ENCODE measurements around the gene TNKS1BP1. TPM values are rescaled to one million over a fixed set of nuclear protein-coding genes. Genes with fewer than 3 reads are reported as not detected.

TNKS1BP1 gene
- total RNA-seq, 3 donors from 2014 or later (not counting 1 experiment from before 2014, with no cell fraction given), result 4.3 to 9.3 (median 7.5) TPM

GRCh38 chr11:57325735-57326048 is 940 bp upstream of the TNKS1BP1 start:
- H3K27ac Mint-ChIP-seq, result peak overlapping the region; percentile 96 to 97
- Histone ChIP-seq H3K9me3 (ENCODE audit: control insufficient read depth, insufficient read depth, low read length) (no peaks in the 10 kb centered on the region), H3K27ac (ENCODE audit: low read length) (peak overlapping the region; percentile 87), H3K36me3 (ENCODE audit: control insufficient read depth, insufficient read depth, low read length) (peaks cover 33% of the 10 kb centered on the region), H3K4me3 (ENCODE audit: low read length) (peak overlapping the region; percentile 81), H3K4me1 (ENCODE audit: control insufficient read depth, insufficient read depth, low read length) (peaks cover 19% of the 10 kb centered on the region), H3K27me3 (ENCODE audit: control insufficient read depth, insufficient read depth, low read length) (no peaks in the 10 kb centered on the region)
- 28% methylated on average over 6 of the region's 6 CpGs for WGBS (ENCODE audit: insufficient coverage)
- no peaks in the 10 kb centered on the region for H3K27me3 Mint-ChIP-seq (ENCODE audit: low read depth in 2 of 2)
- H3K4me1 Mint-ChIP-seq, result peaks cover 10 to 35% of the 10 kb centered on the region in 2 donors
- no peak for TF ChIP-seq CTCF (IDR thresholded peaks at IDR 0.05)
- H3K36me3 Mint-ChIP-seq, result peaks cover 29% of the 10 kb centered on the region
- ATAC-seq (no peak), DNase-seq (no peak)
- intact Hi-C loops (cut with micrococcal nuclease), result loop anchor here (1.0 kb wide), 1 partner anchor 10 kb away; the partner anchor contains the start of gene SSRP1
- peak overlapping the region; percentile 93 for H3K4me3 Mint-ChIP-seq
- no peaks in the 10 kb centered on the region for H3K9me3 Mint-ChIP-seq

GRCh38 chr11:57324154-57324885 is 432 bp downstream of the TNKS1BP1 start:
- peaks cover 10 to 35% of the 10 kb centered on the region in 2 donors for H3K4me1 Mint-ChIP-seq
- peak; percentile 37 to 62 (median 61) for ATAC-seq

GRCh38 chr11:57323855-57324153 is 948 bp downstream of the TNKS1BP1 start:
- 65% methylated on average over 9 of the region's 9 CpGs for WGBS (ENCODE audit: insufficient coverage)
- H3K36me3 Mint-ChIP-seq, result peaks cover 17% of the 10 kb centered on the region
- Histone ChIP-seq H3K9me3 (ENCODE audit: control insufficient read depth, insufficient read depth, low read length) (no peaks in the 10 kb centered on the region), H3K4me1 (ENCODE audit: control insufficient read depth, insufficient read depth, low read length) (peaks cover 19% of the 10 kb centered on the region), H3K27me3 (ENCODE audit: control insufficient read depth, insufficient read depth, low read length) (no peaks in the 10 kb centered on the region), H3K27ac (ENCODE audit: low read length) (no peak overlapping the region), H3K4me3 (ENCODE audit: low read length) (peak overlapping the region; percentile 19), H3K36me3 (ENCODE audit: control insufficient read depth, insufficient read depth, low read length) (peaks cover 14% of the 10 kb centered on the region)
- no peak for TF ChIP-seq CTCF (IDR thresholded peaks at IDR 0.05)
- DNase-seq (no peak), ATAC-seq (no peak)
- peaks cover 10 to 35% of the 10 kb centered on the region in 2 donors for H3K4me1 Mint-ChIP-seq
- H3K27ac Mint-ChIP-seq, result peak overlapping the region; percentile 71 to 96
- peak overlapping the region; percentile 91 for H3K4me3 Mint-ChIP-seq
- intact Hi-C loops (cut with micrococcal nuclease), result no loop called here
- no peaks in the 10 kb centered on the region for H3K27me3 Mint-ChIP-seq (ENCODE audit: low read depth in 2 of 2)
- no peaks in the 10 kb centered on the region for H3K9me3 Mint-ChIP-seq

More at GRCh38 chr11:57324154-57324885, 432 bp downstream of the TNKS1BP1 start:
- DNase-seq, result no peak
- Histone ChIP-seq H3K27me3 (ENCODE audit: control insufficient read depth, insufficient read depth, low read length) (no peaks in the 10 kb centered on the region), H3K27ac (ENCODE audit: low read length) (no peak overlapping the region), H3K9me3 (ENCODE audit: control insufficient read depth, insufficient read depth, low read length) (no peaks in the 10 kb centered on the region), H3K4me1 (ENCODE audit: control insufficient read depth, insufficient read depth, low read length) (peaks cover 19% of the 10 kb centered on the region), H3K36me3 (ENCODE audit: control insufficient read depth, insufficient read depth, low read length) (peaks cover 20% of the 10 kb centered on the region), H3K4me3 (ENCODE audit: low read length) (peak overlapping the region; percentile 81)
- no peak for TF ChIP-seq CTCF (IDR thresholded peaks at IDR 0.05)
- intact Hi-C loops (cut with micrococcal nuclease), result no loop called here
- H3K36me3 Mint-ChIP-seq, result peaks cover 20% of the 10 kb centered on the region
- H3K4me3 Mint-ChIP-seq, result peak overlapping the region; percentile 93
- 6% methylated on average over 60 of the region's 64 CpGs for WGBS (ENCODE audit: insufficient coverage)
- no peaks in the 10 kb centered on the region for H3K9me3 Mint-ChIP-seq
- no peaks in the 10 kb centered on the region for H3K27me3 Mint-ChIP-seq (ENCODE audit: low read depth in 2 of 2)
- H3K27ac Mint-ChIP-seq, result peak overlapping the region; percentile 96 to 97

Data from natural killer cell (primary cell).